ENCODE data around the gene PDCD1.

PDCD1 gene

GRCh38 chr2:241855888-241856422, 2.7 kb downstream of the PDCD1 start:
- no peak overlapping the region for H3K4me3 ChIP-seq (replicated peaks; ENCODE audit: insufficient read depth, low read length)
- no peak for TF ChIP-seq SPI1 (IDR thresholded peaks at IDR 0.05; ENCODE audit: borderline replicate concordance, low read depth)
- no peak for TF ChIP-seq REST (IDR thresholded peaks at IDR 0.05; ENCODE audit: insufficient replicate concordance, low read depth)
- no peak for TF ChIP-seq CTCF (IDR thresholded peaks at IDR 0.05; ENCODE audit: insufficient read depth, low read length)
- TF ChIP-seq GABPA (IDR thresholded peaks at IDR 0.05; ENCODE audit: low read depth) = no peak
- TF ChIP-seq POLR2AphosphoS5 (IDR thresholded peaks at IDR 0.05; ENCODE audit: low read depth) = no peak
- H3K27me3 ChIP-seq (ENCODE audit: insufficient read depth, poor library complexity, severe bottlenecking) = no peaks in the 10 kb centered on the region
- H3K27ac ChIP-seq (replicated peaks) = no peak overlapping the region
- DNase-seq (ENCODE audit: low read depth in 1 of 2, low spot score in 1 of 2) = no peak

- TF ChIP-seq POLR2AphosphoS5 (IDR thresholded peaks at IDR 0.05; ENCODE audit: low read depth) (no peak), GABPA (IDR thresholded peaks at IDR 0.05; ENCODE audit: low read depth) (no peak), REST (IDR thresholded peaks at IDR 0.05; ENCODE audit: insufficient replicate concordance, low read depth) (no peak), CTCF (IDR thresholded peaks at IDR 0.05; ENCODE audit: insufficient read depth, low read length) (no peak), SPI1 (IDR thresholded peaks at IDR 0.05; ENCODE audit: borderline replicate concordance, low read depth) (no peak)
- H3K27ac ChIP-seq (replicated peaks) = no peak overlapping the region
- no peaks in the 10 kb centered on the region for H3K27me3 ChIP-seq (ENCODE audit: insufficient read depth, poor library complexity, severe bottlenecking)
- DNase-seq (ENCODE audit: low read depth in 1 of 2, low spot score in 1 of 2) = no peak
- H3K4me3 ChIP-seq (replicated peaks; ENCODE audit: insufficient read depth, low read length) = no peak overlapping the region
Observed at GRCh38 chr2:241855245-241855887, 3.3 kb downstream of the PDCD1 start.

GRCh38 chr2:241854342-241855244, 4.1 kb downstream of the PDCD1 start:
- no peak for DNase-seq (ENCODE audit: low read depth in 1 of 2, low spot score in 1 of 2)
- Histone ChIP-seq H3K4me3 (replicated peaks; ENCODE audit: insufficient read depth, low read length) (no peak overlapping the region), H3K27me3 (ENCODE audit: insufficient read depth, poor library complexity, severe bottlenecking) (no peaks in the 10 kb centered on the region), H3K27ac (replicated peaks) (no peak overlapping the region)
- TF ChIP-seq GABPA (IDR thresholded peaks at IDR 0.05; ENCODE audit: low read depth) (no peak), REST (IDR thresholded peaks at IDR 0.05; ENCODE audit: insufficient replicate concordance, low read depth) (no peak), POLR2AphosphoS5 (IDR thresholded peaks at IDR 0.05; ENCODE audit: low read depth) (no peak), SPI1 (IDR thresholded peaks at IDR 0.05; ENCODE audit: borderline replicate concordance, low read depth) (no peak), CTCF (IDR thresholded peaks at IDR 0.05; ENCODE audit: insufficient read depth, low read length) (no peak)

Data from HL-60 (cell line).